Bronchial epithelial cell (primary cell): Measurements from ENCODE around the gene ZNF362. TPM values are rescaled to one million over a fixed set of nuclear protein-coding genes. Genes with fewer than 3 reads are reported as not detected.

Experiments
- DNase-seq: peaks from one replicate; pipeline ENCODE4 v3.0.0-alpha.2; 2010; ENCODE audit warnings: low read depth
- FAIRE-seq: peaks from 2 replicates; lab custom pipeline; 2011; peaks lifted over from hg19 to GRCh38; lab: Jason Lieb, UNC
- H3K27me3 ChIP-seq: 2 replicates; pipeline ENCODE4 v1.5.1; 2011; ENCODE audit warnings: low read length; ENCODE audit not compliant: control insufficient read depth, insufficient read depth
- H3K36me3 ChIP-seq: 2 replicates; pipeline ENCODE4 v1.5.1; 2011; ENCODE audit warnings: low read length; ENCODE audit not compliant: control insufficient read depth, insufficient read depth
- H3K4me3 ChIP-seq: 2 replicates; pipeline ENCODE4 v1.5.1; 2011; ENCODE audit warnings: mild to moderate bottlenecking, low read depth, low read length, control low read depth
- CTCF ChIP-seq: IDR thresholded peaks from 2 replicates; pipeline ENCODE4 v1.5.1; 2011; ENCODE audit warnings: mild to moderate bottlenecking, moderate library complexity, low read length, control low read depth, inconsistent platforms; ENCODE audit not compliant: insufficient read depth, severe bottlenecking
- total RNA-seq: library from RNA; depleted of rRNA; stranded (reverse); fragments of >200 nt; gene quantifications from 2 replicates; pipeline ENCODE4 v1.2.1, GENCODE V29; 2014

The ZNF362 gene
- total RNA-seq, 1 donor from 2014 or later: 1.1 TPM

DNA sequence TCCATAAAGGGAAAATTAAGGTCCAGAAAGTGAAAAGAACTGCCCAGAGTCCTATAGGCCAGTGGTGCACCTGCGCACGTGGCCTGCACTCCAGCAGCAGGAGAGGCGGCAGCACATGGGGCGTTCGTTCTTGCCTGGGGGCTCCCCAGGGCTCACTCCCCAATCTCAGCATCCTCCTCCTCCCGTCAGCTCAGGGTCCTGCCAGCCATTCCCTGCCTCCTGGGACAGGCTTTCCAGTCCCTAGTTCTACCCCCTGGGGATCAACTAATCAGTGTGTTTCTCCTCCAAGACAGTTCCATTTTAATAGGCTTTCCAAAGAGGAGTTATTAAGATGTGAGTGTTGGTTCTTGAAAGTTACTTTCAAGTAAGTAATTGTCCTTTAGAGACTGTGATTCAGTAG, 65.8 kb downstream of the ZNF362 start:
- DNase-seq (no peak), FAIRE-seq (peak; percentile 23)
- TF ChIP-seq CTCF: no peak
- H3K36me3 ChIP-seq: peaks cover 25% of the 10 kb centered on the region
- no peaks in the 10 kb centered on the region for H3K27me3 ChIP-seq
- H3K4me3 ChIP-seq: no peak overlapping the region

DNA sequence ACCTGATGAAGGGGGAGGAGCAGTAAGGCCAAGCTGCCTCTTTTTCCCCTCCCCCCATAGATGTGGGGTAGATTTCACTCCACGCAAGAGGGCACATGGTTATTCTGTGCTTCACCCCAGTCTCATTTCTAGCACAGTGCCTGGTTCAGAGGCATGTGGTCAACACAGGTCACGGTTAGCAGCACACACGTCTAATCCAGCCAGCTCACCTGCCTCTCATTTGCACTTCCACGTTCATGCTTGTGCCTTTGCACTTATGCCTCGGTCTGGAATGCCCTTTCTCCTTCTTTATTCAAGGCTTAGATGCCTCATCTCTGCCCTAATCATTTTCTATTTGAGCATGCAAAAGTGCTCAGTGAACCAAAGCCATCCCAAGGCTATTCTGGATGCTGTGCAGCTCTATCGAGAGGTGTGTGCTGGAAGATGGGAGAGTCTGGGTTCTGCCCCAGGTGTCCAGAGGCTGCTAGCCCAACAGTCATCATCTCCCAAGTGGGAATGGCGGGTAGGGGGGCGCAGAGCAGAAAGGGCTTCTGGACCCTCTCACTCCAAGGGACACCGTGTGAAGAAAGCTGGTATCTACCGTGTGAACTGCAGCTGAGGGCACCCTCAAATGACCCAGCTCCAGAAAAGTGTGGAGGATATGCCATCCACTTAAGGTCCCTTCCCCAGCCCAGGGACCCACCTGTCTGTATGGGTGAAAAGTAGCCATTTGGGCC, 66.7 kb downstream of the ZNF362 start:
- H3K27me3 ChIP-seq: no peaks in the 10 kb centered on the region
- FAIRE-seq (peak; percentile 52), DNase-seq (no peak)
- peaks cover 32% of the 10 kb centered on the region for H3K36me3 ChIP-seq
- no peak overlapping the region for H3K4me3 ChIP-seq
- TF ChIP-seq CTCF: no peak

GRCh38 chr1:33323663-33324477, 67.6 kb downstream of the ZNF362 start:
- Histone ChIP-seq H3K4me3 (no peak overlapping the region), H3K36me3 (peaks cover 35% of the 10 kb centered on the region), H3K27me3 (no peaks in the 10 kb centered on the region)
- DNase-seq (no peak), FAIRE-seq (no peak)
- no peak for TF ChIP-seq CTCF

DNA sequence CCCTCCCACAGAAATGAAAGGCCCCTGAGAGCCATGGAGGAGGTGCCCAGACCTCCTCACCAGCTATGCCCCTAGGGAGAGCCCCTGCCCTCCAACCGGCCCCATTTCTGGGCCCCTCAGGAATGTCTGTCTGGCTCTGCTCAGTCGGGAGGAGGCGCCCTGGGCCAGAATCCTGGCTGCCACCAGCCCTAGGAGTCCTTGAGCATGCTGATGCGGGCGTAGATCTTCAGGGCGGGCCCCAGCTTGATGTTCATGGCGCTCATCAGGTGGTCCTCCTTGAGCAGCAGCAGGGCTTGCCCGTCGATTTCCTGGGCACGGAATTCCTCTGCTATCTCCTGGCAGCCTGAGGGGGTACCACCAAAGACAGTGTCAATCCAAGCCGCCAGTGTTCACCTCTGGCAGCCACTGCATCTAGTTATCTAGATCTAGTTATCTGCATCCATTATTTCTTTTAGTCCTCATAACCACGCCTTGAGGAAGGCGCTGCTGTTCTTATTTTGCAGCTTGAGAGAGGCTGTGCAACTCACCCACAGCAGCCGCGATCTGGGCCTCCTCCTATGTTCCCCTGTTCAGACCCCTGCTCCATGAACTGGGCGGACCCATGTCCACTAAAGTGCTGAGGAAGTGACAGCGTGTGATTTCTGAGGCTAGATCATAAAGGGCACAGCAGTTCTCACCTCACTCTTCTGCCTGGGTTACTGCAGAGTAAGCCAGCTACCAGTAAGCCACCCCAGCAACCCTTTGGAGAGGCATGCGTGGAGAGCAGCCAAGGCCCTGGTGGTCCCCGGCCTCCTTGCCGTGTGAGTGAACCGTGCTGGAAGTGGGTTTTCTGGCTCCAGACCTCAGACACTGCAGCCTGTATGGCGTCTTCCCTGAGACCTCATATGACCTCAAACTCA, 68.6 kb downstream of the ZNF362 start:
- no peak overlapping the region for H3K4me3 ChIP-seq
- no peak for TF ChIP-seq CTCF

DNA sequence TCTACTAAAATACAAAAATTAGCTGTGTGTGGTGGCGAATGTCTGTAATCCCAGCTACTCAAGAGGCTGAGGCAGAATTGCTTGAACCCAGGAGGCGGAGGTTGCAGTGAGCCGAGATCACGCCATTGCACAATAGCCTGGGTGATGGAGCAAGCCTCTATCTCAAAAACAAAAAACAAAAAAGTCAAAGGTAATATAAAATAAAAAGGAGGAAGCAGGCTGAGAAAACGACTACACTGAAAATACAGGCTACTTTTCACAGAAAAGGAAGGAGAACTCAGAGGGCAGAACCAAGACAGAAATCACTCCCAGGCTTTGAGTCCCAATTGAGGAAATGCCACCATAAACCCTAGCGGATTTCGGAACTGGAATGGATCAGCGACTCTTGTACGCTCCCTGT, 70.5 kb downstream of the ZNF362 start:
- H3K36me3 ChIP-seq: peaks cover 55% of the 10 kb centered on the region
- TF ChIP-seq CTCF: no peak
- H3K4me3 ChIP-seq: no peak overlapping the region
- FAIRE-seq: no peak
- DNase-seq: no peak
- H3K27me3 ChIP-seq: no peaks in the 10 kb centered on the region

More for the DNA sequence above, 68.6 kb downstream of the ZNF362 start:
- H3K36me3 ChIP-seq: peaks cover 43% of the 10 kb centered on the region
- FAIRE-seq (no peak), DNase-seq (no peak)
- no peaks in the 10 kb centered on the region for H3K27me3 ChIP-seq
